HepG2 (cell line): ENCODE results near the gene CYSRT1. TPM values are rescaled to one million over a fixed set of nuclear protein-coding genes. Genes with fewer than 3 reads are reported as not detected.
A peak's percentile ranks its signal among the peaks of the same experiment; 100 is the strongest.

Experiments
- ARID2 ChIP-seq: sonication (generic); formaldehyde crosslinking; IDR thresholded peaks from 2 replicates; pipeline ENCODE4 v1.8.1; 2022; ENCODE audit warnings: mild to moderate bottlenecking, missing genetic modification reagents, borderline replicate concordance
- CENPT ChIP-seq: sonication (generic); formaldehyde crosslinking; IDR thresholded peaks from 2 replicates; pipeline ENCODE4 v1.8.0; 2022; ENCODE audit warnings: low read depth, mild to moderate bottlenecking, moderate library complexity, missing genetic modification reagents
- FOXK1 ChIP-seq: sonication (generic); formaldehyde crosslinking; IDR thresholded peaks from 2 replicates; pipeline ENCODE4 v1.4.0; 2020; ENCODE audit warnings: low read depth, missing genetic modification reagents, borderline replicate concordance
- GFI1 ChIP-seq: sonication (generic); formaldehyde crosslinking; IDR thresholded peaks from 2 replicates; pipeline ENCODE4 v1.5.0; 2020; ENCODE audit warnings: missing genetic modification reagents, mild to moderate bottlenecking, borderline replicate concordance
- GPBP1L1 ChIP-seq: sonication (generic); formaldehyde crosslinking; IDR thresholded peaks from 2 replicates; pipeline ENCODE4 v1.5.0; 2020; ENCODE audit warnings: mild to moderate bottlenecking, missing genetic modification reagents
- HOXA9 ChIP-seq: sonication (generic); formaldehyde crosslinking; IDR thresholded peaks from 2 replicates; pipeline ENCODE4 v1.8.1; 2022; ENCODE audit warnings: missing genetic modification reagents, mild to moderate bottlenecking, moderate library complexity, borderline replicate concordance
- MAZ ChIP-seq, 2 experiments: sonication (generic) in 1 of 2; formaldehyde crosslinking in 1 of 2; IDR thresholded peaks; 2 replicates each; pipeline versions ENCODE4 v1.5.0 to v1.6.1; 2012 to 2020; ENCODE audit warnings: low read depth in 2 of 2, mild to moderate bottlenecking in 2 of 2, borderline replicate concordance in 1 of 2, improper control_type of control experiment in 1 of 2, low read length in 1 of 2, missing genetic modification reagents in 1 of 2, moderate library complexity in 1 of 2
- MLLT10 ChIP-seq: sonication (generic); formaldehyde crosslinking; IDR thresholded peaks from 2 replicates; pipeline ENCODE4 v1.4.0; 2020; ENCODE audit warnings: missing genetic modification reagents
- NBN ChIP-seq: fragments of 450-650 bp; conservative IDR thresholded peaks from 2 replicates; pipeline ENCODE4 v1.6.1; 2017
- NCOR1 ChIP-seq: fragments of 200-600 bp; sonication (generic); IDR thresholded peaks from 2 replicates; pipeline ENCODE4 v1.7.0; 2017; ENCODE audit warnings: antibody characterized with exemption, low read length, borderline replicate concordance
- NPAS2 ChIP-seq: sonication (generic); formaldehyde crosslinking; IDR thresholded peaks from 2 replicates; pipeline ENCODE4 v1.8.0; 2022; ENCODE audit warnings: mild to moderate bottlenecking, missing genetic modification reagents, borderline replicate concordance
- PAX8 ChIP-seq: sonication (generic); formaldehyde crosslinking; IDR thresholded peaks from 2 replicates; pipeline ENCODE4 v1.8.0; 2022; ENCODE audit warnings: mild to moderate bottlenecking, missing genetic modification reagents, borderline replicate concordance
- PITX1 ChIP-seq: sonication (generic); formaldehyde crosslinking; IDR thresholded peaks from 2 replicates; pipeline ENCODE4 v1.5.1; 2020; ENCODE audit warnings: mild to moderate bottlenecking, missing genetic modification reagents
- RFXAP ChIP-seq: sonication (generic); formaldehyde crosslinking; IDR thresholded peaks from 2 replicates; pipeline ENCODE4 v1.4.0; 2020; ENCODE audit warnings: missing genetic modification reagents, borderline replicate concordance
- SETDB1 ChIP-seq: sonication (generic); formaldehyde crosslinking; IDR thresholded peaks from 2 replicates; pipeline ENCODE4 v1.5.1; 2020; ENCODE audit warnings: missing genetic modification reagents, mild to moderate bottlenecking, borderline replicate concordance
- TFE3 ChIP-seq: IDR thresholded peaks from 2 replicates; pipeline ENCODE4 v1.6.1; 2016
- U2AF2 ChIP-seq: fragments of 200-400 bp; formaldehyde crosslinking; IDR thresholded peaks from 2 replicates; pipeline ENCODE4 v1.6.1; 2017; ENCODE audit warnings: low read depth, mild to moderate bottlenecking, low read length
- ZNF160 ChIP-seq: sonication (generic); formaldehyde crosslinking; IDR thresholded peaks from 2 replicates; pipeline ENCODE4 v1.8.0; 2022; ENCODE audit warnings: mild to moderate bottlenecking, inconsistent platforms, missing genetic modification reagents
- ZNF207 ChIP-seq: fragments of 450-650 bp; IDR thresholded peaks from 2 replicates; pipeline ENCODE4 v1.6.1; 2016; ENCODE audit warnings: antibody characterized with exemption, borderline replicate concordance
- ZNF253 ChIP-seq: sonication (generic); formaldehyde crosslinking; IDR thresholded peaks from 2 replicates; pipeline ENCODE4 v1.8.0; 2022; ENCODE audit warnings: mild to moderate bottlenecking, missing genetic modification reagents, borderline replicate concordance
- ZNF263 ChIP-seq: sonication (generic); formaldehyde crosslinking; IDR thresholded peaks from 2 replicates; pipeline ENCODE4 v1.4.0; 2020; ENCODE audit warnings: missing genetic modification reagents
- ZNF543 ChIP-seq: sonication (generic); formaldehyde crosslinking; IDR thresholded peaks from 2 replicates; pipeline ENCODE4 v1.4.0; 2020; ENCODE audit warnings: mild to moderate bottlenecking, missing genetic modification reagents
- ZNF557 ChIP-seq: sonication (generic); formaldehyde crosslinking; IDR thresholded peaks from 2 replicates; pipeline ENCODE4 v1.4.0; 2020; ENCODE audit warnings: missing genetic modification reagents
- ZNF790 ChIP-seq: sonication (generic); formaldehyde crosslinking; IDR thresholded peaks from 2 replicates; pipeline ENCODE4 v1.8.0; 2022; ENCODE audit warnings: missing genetic modification reagents, mild to moderate bottlenecking, borderline replicate concordance
- ZNF816 ChIP-seq: sonication (generic); formaldehyde crosslinking; IDR thresholded peaks from 2 replicates; pipeline ENCODE4 v1.8.0; 2022; ENCODE audit warnings: missing genetic modification reagents, mild to moderate bottlenecking, borderline replicate concordance
- ZSCAN31 ChIP-seq: sonication (generic); formaldehyde crosslinking; IDR thresholded peaks from 2 replicates; pipeline ENCODE4 v1.5.0; 2020; ENCODE audit warnings: low read depth, mild to moderate bottlenecking, missing genetic modification reagents
- polyA plus RNA-seq, 8 experiments: library from polyadenylated mRNA; depleted of rRNA in 3 of 8; stranded (reverse) in 7 of 8; unstranded in 1 of 8; fragments of >200 nt; fragmentation: Illumina TruSeq in 4 of 8; extraction: Trizol in 4 of 8; gene quantifications; 2 replicates each; pipeline versions ENCODE4 v1.2.1 to v1.2.3, GENCODE V29; 2011 to 2016; ENCODE audit warnings: low read depth in 4 of 8, missing spikeins in 1 of 8, mixed read lengths in 1 of 8; ENCODE audit not compliant: insufficient read depth in 1 of 8
- total RNA-seq, 5 experiments: library from RNA; depleted of rRNA; stranded (reverse); fragments of >200 nt; fragmentation: Illumina TruSeq; extraction: Trizol; gene quantifications; 2 replicates each; pipeline ENCODE4 v1.2.3, GENCODE V29; 2016; ENCODE audit warnings: low read depth in 1 of 5

The CYSRT1 gene
- total and polyA plus RNA-seq, 2 of the 13 experiments (the other 11 are each of a cell fraction or from before 2014, with no cell fraction given) = 1.5 to 2.1 TPM

- TF ChIP-seq MLLT10 (CRISPR knock-in tag) (no peak), SETDB1 (CRISPR knock-in tag) (no peak), GPBP1L1 (no peak), GFI1 (CRISPR knock-in tag) (no peak), ZNF253 (CRISPR knock-in tag) (no peak), NCOR1 (no peak), RFXAP (CRISPR knock-in tag) (peak; percentile 88), ZNF790 (CRISPR knock-in tag) (no peak), MAZ (IDR thresholded peaks at IDR 0.05; ENCODE audit: borderline replicate concordance, low read depth, low read length) (0 out of 2 replicates have a peak, but pooled peaks have one; percentile 59), MAZ (CRISPR knock-in tag; IDR thresholded peaks at IDR 0.05; ENCODE audit: low read depth) (no peak), ZNF207 (no peak), CENPT (CRISPR knock-in tag) (no peak), HOXA9 (no peak), TFE3 (CRISPR knock-in tag) (no peak), ZNF557 (CRISPR knock-in tag) (no peak), PAX8 (CRISPR knock-in tag) (no peak), NBN (no peak), ZNF543 (CRISPR knock-in tag) (no peak), NPAS2 (no peak), ZNF816 (no peak), ZNF160 (CRISPR knock-in tag) (peak; percentile 39; the same call in 1 of the 2 replicates), U2AF2 (no peak), ZNF263 (CRISPR knock-in tag) (no peak), FOXK1 (peak; percentile 20; the same call in 1 of the 2 replicates), PITX1 (CRISPR knock-in tag) (0 out of 2 replicates have a peak, but pooled peaks have one; percentile 42), ARID2 (no peak), ZSCAN31 (no peak)
Measured at GRCh38 chr9:137254624-137255447, 29.9 kb downstream of the CYSRT1 start, which contains the start of gene NELFB (continued).
